Transverse colon (tissue), 4 donors: Measurements from ENCODE around the gene EPS8L3.

Experiments used
- CTCF ChIP-seq, 5 experiments: fragments of 200-600 bp in 3 of 5; fragments of 450-650 bp in 2 of 5; sonication (generic) in 3 of 5; IDR thresholded peaks; 1 replicate in 2 of 5; 2 replicates in 3 of 5; pipeline ENCODE4 v1.5.1; 2016 to 2017; ENCODE audit warnings: antibody characterized with exemption in 5 of 5, inconsistent platforms in 3 of 5, mild to moderate bottlenecking in 2 of 5, moderate library complexity in 1 of 5
- EP300 ChIP-seq: sonication (generic); formaldehyde crosslinking; IDR thresholded peaks from one replicate; pipeline ENCODE4 v1.6.1; 2017; ENCODE audit warnings: antibody characterized with exemption, low read depth
- POLR2A ChIP-seq: fragments of 450-650 bp; IDR thresholded peaks from one replicate; pipeline ENCODE4 v1.6.1; 2016; ENCODE audit warnings: antibody characterized with exemption, mild to moderate bottlenecking, moderate library complexity
- POLR2AphosphoS5 ChIP-seq, 3 donors: sonication (generic); formaldehyde crosslinking; IDR thresholded peaks; one replicate each; pipeline ENCODE4 v1.6.1; 2016; ENCODE audit warnings: antibody characterized with exemption in 3 of 3

GRCh38 chr1:109726728-109727373 is 36.9 kb downstream of the EPS8L3 start:
- no peak for TF ChIP-seq CTCF (IDR thresholded peaks at IDR 0.05)
- no peak for TF ChIP-seq POLR2A
- TF ChIP-seq EP300, result no peak
- TF ChIP-seq POLR2AphosphoS5 (IDR thresholded peaks at IDR 0.05), result no peak
